ENCODE results near the gene DIAPH3.

DIAPH3 gene

GRCh38 chr13:59787679-59788078 lies 376.0 kb downstream of the DIAPH3 start:
- Histone ChIP-seq H3K4me3 (ENCODE audit: low read length) (no peak overlapping the region), H3K4me1 (ENCODE audit: insufficient read depth, low read length) (peaks cover 16% of the 10 kb centered on the region), H3K9me3 (ENCODE audit: low read length) (no peaks in the 10 kb centered on the region), H3K27me3 (ENCODE audit: insufficient read depth, low read length) (no peaks in the 10 kb centered on the region), H3K36me3 (ENCODE audit: insufficient read depth, low read length) (no peaks in the 10 kb centered on the region), H2AFZ (ENCODE audit: low read depth, low read length) (no peak overlapping the region)

DNA sequence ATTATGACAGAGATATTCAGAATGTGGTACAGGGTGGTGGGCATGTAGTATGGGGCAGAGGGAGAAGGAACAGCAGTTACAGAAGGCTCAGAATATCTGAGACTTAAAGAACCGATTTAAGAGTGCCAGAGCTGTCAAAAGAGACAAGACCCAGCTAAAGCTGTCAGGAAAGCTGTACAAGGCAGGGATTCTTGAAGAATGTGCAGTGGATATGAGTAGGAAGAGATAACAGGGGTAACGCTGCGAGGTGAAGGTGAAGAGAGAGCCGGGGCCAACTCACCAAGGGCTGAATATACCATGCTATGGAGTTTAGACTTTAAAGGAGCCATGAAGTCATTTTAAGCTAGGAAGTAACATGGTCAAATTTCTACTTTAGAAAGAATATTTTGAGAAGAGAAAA lies 381.0 kb downstream of the DIAPH3 start:
- H3K4me1 ChIP-seq (ENCODE audit: insufficient read depth, low read length), result peaks cover 2% of the 10 kb centered on the region
- H3K27me3 ChIP-seq (ENCODE audit: insufficient read depth, low read length), result no peaks in the 10 kb centered on the region

DNA sequence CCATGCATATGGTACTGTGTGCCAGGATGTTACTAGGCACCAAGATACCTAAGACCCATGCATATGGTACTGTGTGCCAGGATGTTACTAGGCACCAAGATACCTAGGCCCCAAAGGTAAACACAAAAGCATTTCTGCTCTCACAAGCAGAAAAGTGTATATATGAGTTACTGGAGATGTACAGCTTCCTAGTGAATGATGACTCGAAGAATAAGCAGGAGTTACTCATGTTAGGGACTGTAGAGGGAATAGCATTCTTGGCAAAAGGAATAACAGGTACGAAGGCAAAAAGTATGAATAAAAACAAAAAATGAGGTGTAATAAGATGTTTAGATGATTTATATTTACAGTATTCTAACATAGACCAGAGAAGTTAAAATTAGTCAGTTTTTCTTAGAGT lies 383.7 kb downstream of the DIAPH3 start:
- Histone ChIP-seq H3K27me3 (ENCODE audit: insufficient read depth, low read length) (no peaks in the 10 kb centered on the region), H3K9me3 (ENCODE audit: low read length) (peaks cover 2% of the 10 kb centered on the region), H3K36me3 (ENCODE audit: insufficient read depth, low read length) (no peaks in the 10 kb centered on the region), H2AFZ (ENCODE audit: low read depth, low read length) (no peak overlapping the region), H3K4me1 (ENCODE audit: insufficient read depth, low read length) (peaks cover 2% of the 10 kb centered on the region), H3K4me3 (ENCODE audit: low read length) (no peak overlapping the region)

More for the DNA sequence above, 381.0 kb downstream of the DIAPH3 start:
- H3K36me3 ChIP-seq (ENCODE audit: insufficient read depth, low read length), result no peaks in the 10 kb centered on the region
- no peak overlapping the region for H2AFZ ChIP-seq (ENCODE audit: low read depth, low read length)
- H3K4me3 ChIP-seq (ENCODE audit: low read length), result no peak overlapping the region
- peaks cover 2% of the 10 kb centered on the region for H3K9me3 ChIP-seq (ENCODE audit: low read length)

GRCh38 chr13:59776924-59777690 lies 386.6 kb downstream of the DIAPH3 start:
- peaks cover 2% of the 10 kb centered on the region for H3K9me3 ChIP-seq (ENCODE audit: low read length)
- no peaks in the 10 kb centered on the region for H3K27me3 ChIP-seq (ENCODE audit: insufficient read depth, low read length)
- peaks cover 20% of the 10 kb centered on the region for H3K4me1 ChIP-seq (ENCODE audit: insufficient read depth, low read length)
- H3K36me3 ChIP-seq (ENCODE audit: insufficient read depth, low read length), result no peaks in the 10 kb centered on the region
- H3K4me3 ChIP-seq (ENCODE audit: low read length), result no peak overlapping the region
- no peak overlapping the region for H2AFZ ChIP-seq (ENCODE audit: low read depth, low read length)

DNA sequence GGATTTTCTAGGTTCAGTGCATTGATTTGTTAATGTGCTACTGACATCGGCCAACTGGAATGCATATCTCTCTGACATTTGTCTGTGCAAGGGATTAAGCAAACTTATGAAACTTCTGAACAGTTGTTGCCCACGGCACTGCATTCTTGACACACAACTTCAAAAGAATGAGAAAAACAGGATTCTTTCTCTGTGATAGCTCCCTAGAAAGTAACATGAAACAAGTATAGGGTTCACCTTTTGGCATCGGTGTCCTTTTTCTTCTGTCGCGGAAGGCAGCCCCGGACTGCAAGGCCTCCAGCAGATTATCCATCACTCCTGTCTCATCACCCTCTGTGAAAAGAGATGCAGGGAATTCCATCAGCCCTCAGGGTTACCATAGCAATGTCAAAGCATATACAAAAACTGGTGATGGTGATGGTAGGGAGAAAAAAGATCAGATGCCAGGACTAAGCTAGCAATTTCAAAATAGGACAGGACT lies 389.2 kb downstream of the DIAPH3 start:
- Histone ChIP-seq H3K4me3 (ENCODE audit: low read length) (peak overlapping the region; percentile 15), H3K9me3 (ENCODE audit: low read length) (no peaks in the 10 kb centered on the region), H3K4me1 (ENCODE audit: insufficient read depth, low read length) (peaks cover 20% of the 10 kb centered on the region), H3K36me3 (ENCODE audit: insufficient read depth, low read length) (no peaks in the 10 kb centered on the region), H3K27me3 (ENCODE audit: insufficient read depth, low read length) (no peaks in the 10 kb centered on the region), H2AFZ (ENCODE audit: low read depth, low read length) (peak overlapping the region; percentile 5)

GRCh38 chr13:59771272-59771671 lies 392.5 kb downstream of the DIAPH3 start:
- no peak overlapping the region for H3K4me3 ChIP-seq (ENCODE audit: low read length)
- H3K27me3 ChIP-seq (ENCODE audit: insufficient read depth, low read length), result no peaks in the 10 kb centered on the region
- H3K36me3 ChIP-seq (ENCODE audit: insufficient read depth, low read length), result no peaks in the 10 kb centered on the region
- no peaks in the 10 kb centered on the region for H3K9me3 ChIP-seq (ENCODE audit: low read length)
- H2AFZ ChIP-seq (ENCODE audit: low read depth, low read length), result no peak overlapping the region
- H3K4me1 ChIP-seq (ENCODE audit: insufficient read depth, low read length), result peaks cover 20% of the 10 kb centered on the region

- Histone ChIP-seq H3K27me3 (ENCODE audit: insufficient read depth, low read length) (no peaks in the 10 kb centered on the region), H2AFZ (ENCODE audit: low read depth, low read length) (no peak overlapping the region), H3K36me3 (ENCODE audit: insufficient read depth, low read length) (no peaks in the 10 kb centered on the region), H3K4me1 (ENCODE audit: insufficient read depth, low read length) (peaks cover 20% of the 10 kb centered on the region), H3K4me3 (ENCODE audit: low read length) (no peak overlapping the region), H3K9me3 (ENCODE audit: low read length) (no peaks in the 10 kb centered on the region)
Measured at GRCh38 chr13:59770451-59770850, 393.3 kb downstream of the DIAPH3 start.

GRCh38 chr13:59766236-59766635 lies 397.5 kb downstream of the DIAPH3 start:
- Histone ChIP-seq H3K27me3 (ENCODE audit: insufficient read depth, low read length) (no peaks in the 10 kb centered on the region), H3K4me1 (ENCODE audit: insufficient read depth, low read length) (no peaks in the 10 kb centered on the region), H3K4me3 (ENCODE audit: low read length) (no peak overlapping the region), H2AFZ (ENCODE audit: low read depth, low read length) (no peak overlapping the region), H3K36me3 (ENCODE audit: insufficient read depth, low read length) (no peaks in the 10 kb centered on the region), H3K9me3 (ENCODE audit: low read length) (no peaks in the 10 kb centered on the region)

DNA sequence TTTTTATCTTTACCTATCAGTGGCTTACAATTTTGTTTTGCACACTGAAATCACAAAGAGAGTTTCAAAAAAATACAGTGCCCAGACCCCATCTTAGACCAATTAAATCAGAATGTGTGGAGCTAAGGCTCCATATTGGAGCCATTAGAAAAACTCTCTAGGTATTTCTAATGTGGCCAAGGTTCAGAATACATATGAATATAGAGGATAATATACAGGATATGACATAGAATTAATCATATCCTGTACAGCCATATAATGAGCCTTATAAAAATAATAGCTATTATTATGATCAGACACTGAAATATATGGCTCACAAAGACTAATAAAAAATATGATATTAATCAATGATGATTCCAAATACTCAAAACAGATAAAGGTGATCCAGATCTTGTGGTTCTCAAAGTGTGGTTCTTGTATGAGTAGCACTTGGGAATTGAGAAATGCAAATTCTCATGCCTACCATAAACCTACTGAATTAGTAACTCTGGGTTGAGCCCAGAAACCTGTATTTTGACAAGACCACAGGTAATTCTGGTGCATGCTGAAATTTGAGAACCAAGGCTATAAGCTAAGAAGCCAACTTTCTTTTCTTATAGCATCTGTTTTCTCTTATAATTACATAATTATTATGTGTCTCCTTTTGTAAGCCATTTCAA lies 408.0 kb downstream of the DIAPH3 start:
- no peak overlapping the region for H3K4me3 ChIP-seq (ENCODE audit: low read length)
- H3K4me1 ChIP-seq (ENCODE audit: insufficient read depth, low read length), result peaks cover 8% of the 10 kb centered on the region
- H3K9me3 ChIP-seq (ENCODE audit: low read length), result no peaks in the 10 kb centered on the region
- no peak overlapping the region for H2AFZ ChIP-seq (ENCODE audit: low read depth, low read length)
- no peaks in the 10 kb centered on the region for H3K36me3 ChIP-seq (ENCODE audit: insufficient read depth, low read length)
- no peaks in the 10 kb centered on the region for H3K27me3 ChIP-seq (ENCODE audit: insufficient read depth, low read length)

- no peaks in the 10 kb centered on the region for H3K36me3 ChIP-seq (ENCODE audit: insufficient read depth, low read length)
- H3K4me1 ChIP-seq (ENCODE audit: insufficient read depth, low read length), result peaks cover 19% of the 10 kb centered on the region
- H3K4me3 ChIP-seq (ENCODE audit: low read length), result no peak overlapping the region
- no peaks in the 10 kb centered on the region for H3K9me3 ChIP-seq (ENCODE audit: low read length)
- no peak overlapping the region for H2AFZ ChIP-seq (ENCODE audit: low read depth, low read length)
- H3K27me3 ChIP-seq (ENCODE audit: insufficient read depth, low read length), result no peaks in the 10 kb centered on the region
Measured at GRCh38 chr13:59754411-59754810, 409.3 kb downstream of the DIAPH3 start.

GRCh38 chr13:59750860-59751259 lies 412.9 kb downstream of the DIAPH3 start:
- H2AFZ ChIP-seq (ENCODE audit: low read depth, low read length), result peak overlapping the region; percentile 0
- H3K27me3 ChIP-seq (ENCODE audit: insufficient read depth, low read length), result no peaks in the 10 kb centered on the region
- peak overlapping the region; percentile 42 for H3K4me3 ChIP-seq (ENCODE audit: low read length)
- H3K36me3 ChIP-seq (ENCODE audit: insufficient read depth, low read length), result no peaks in the 10 kb centered on the region
- H3K4me1 ChIP-seq (ENCODE audit: insufficient read depth, low read length), result peaks cover 19% of the 10 kb centered on the region
- H3K9me3 ChIP-seq (ENCODE audit: low read length), result no peaks in the 10 kb centered on the region

DNA sequence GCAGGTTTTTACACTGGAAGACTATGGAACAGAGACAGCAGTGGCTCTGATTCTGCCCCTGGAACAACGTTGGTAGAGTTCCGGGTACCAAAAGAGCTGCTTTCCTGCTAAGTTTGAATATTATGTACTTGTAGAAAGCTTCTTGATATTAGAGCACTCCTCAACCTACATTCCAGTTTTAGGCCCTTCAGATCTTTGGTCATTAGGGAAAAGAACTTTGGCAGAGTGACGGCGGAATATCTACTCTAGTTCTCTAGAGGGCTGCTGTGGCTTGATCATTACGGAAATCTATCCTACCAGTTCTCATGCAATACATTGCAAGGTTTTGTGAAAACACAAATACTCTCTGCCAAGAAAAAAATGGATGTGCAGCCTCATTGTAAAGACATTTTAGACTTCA lies 415.7 kb downstream of the DIAPH3 start:
- Histone ChIP-seq H3K9me3 (ENCODE audit: low read length) (no peaks in the 10 kb centered on the region), H3K4me3 (ENCODE audit: low read length) (no peak overlapping the region), H3K27me3 (ENCODE audit: insufficient read depth, low read length) (no peaks in the 10 kb centered on the region), H2AFZ (ENCODE audit: low read depth, low read length) (no peak overlapping the region), H3K36me3 (ENCODE audit: insufficient read depth, low read length) (no peaks in the 10 kb centered on the region), H3K4me1 (ENCODE audit: insufficient read depth, low read length) (peaks cover 32% of the 10 kb centered on the region)

DNA sequence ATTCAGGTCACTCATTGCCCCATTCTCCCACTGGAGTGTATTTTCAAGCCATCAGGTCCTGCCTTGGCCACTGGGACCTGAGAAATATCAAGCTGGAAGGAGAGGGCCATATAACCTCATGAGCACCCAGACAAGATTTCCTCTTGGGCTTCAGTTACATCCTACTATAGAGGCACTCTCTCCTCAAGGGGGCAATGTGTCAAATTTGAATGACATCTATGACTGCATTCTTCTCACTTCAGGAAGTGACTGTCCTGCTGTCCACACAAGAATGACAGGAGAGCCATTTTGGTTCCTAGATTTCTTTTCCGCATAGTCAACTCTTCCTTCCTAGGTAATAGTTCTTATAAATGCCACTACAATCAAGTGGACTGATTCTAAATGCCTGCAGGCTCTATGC lies 416.2 kb downstream of the DIAPH3 start:
- Histone ChIP-seq H3K4me3 (ENCODE audit: low read length) (no peak overlapping the region), H3K36me3 (ENCODE audit: insufficient read depth, low read length) (no peaks in the 10 kb centered on the region), H2AFZ (ENCODE audit: low read depth, low read length) (no peak overlapping the region), H3K27me3 (ENCODE audit: insufficient read depth, low read length) (no peaks in the 10 kb centered on the region), H3K4me1 (ENCODE audit: insufficient read depth, low read length) (peaks cover 32% of the 10 kb centered on the region), H3K9me3 (ENCODE audit: low read length) (no peaks in the 10 kb centered on the region)
